GM12874 (cell line): Measurements from ENCODE around the gene PRR15L.

Experiments used
- CTCF ChIP-seq: IDR thresholded peaks from 2 replicates; pipeline ENCODE4 v1.5.1; 2011; ENCODE audit warnings: low read depth, mild to moderate bottlenecking, control low read depth, low read length, moderate library complexity; ENCODE audit not compliant: insufficient read depth

PRR15L gene

DNA sequence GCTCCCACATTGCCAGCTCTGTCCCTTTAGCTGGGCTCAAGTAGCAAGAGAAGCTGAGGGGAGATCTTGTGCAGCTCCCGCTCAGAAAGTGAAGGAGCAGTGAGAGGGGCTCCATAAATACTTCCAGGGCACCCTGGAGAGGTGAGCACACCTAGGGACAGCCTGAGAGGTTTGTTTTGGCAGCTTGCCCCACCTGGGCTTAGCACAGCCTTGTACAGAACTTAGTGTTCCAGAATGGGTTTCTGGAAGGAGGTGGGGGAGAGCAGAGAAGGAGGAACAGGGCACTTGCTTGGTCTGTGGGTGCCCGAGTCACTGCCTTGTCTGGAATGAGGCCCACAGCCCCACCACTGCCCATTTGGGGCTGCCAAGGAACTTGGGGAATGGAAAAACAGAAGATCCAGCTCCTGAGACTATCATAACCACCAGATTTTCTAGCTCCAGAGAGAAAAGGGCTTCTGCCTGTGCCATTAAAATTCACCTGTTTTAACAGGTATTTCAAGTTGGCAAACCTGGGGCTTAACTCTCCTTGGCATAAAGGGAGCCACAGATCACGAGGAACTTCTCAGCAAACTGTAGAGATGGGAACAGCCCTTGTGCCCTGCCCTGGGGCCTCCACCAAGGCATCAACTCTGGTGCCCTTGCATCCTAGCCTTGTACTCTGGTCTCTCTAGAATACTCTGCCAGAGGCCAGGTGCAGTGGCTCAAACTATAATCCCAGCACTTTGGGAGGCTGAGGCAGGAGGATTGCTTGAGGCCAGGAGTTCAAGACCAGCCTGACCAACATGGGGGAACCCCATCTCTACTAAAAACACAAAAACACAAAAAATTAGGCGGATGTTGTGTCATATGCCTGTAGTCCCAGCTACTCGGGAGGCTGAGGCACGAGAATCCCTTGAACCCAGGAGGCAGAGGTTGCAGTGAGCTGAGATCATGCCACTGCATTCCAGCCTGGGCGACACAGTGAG lies 1.9 kb downstream of the PRR15L start:
- no peak for TF ChIP-seq CTCF

- no peak for TF ChIP-seq CTCF
Observed at GRCh38 chr17:47953909-47954308, 3.8 kb downstream of the PRR15L start.

DNA sequence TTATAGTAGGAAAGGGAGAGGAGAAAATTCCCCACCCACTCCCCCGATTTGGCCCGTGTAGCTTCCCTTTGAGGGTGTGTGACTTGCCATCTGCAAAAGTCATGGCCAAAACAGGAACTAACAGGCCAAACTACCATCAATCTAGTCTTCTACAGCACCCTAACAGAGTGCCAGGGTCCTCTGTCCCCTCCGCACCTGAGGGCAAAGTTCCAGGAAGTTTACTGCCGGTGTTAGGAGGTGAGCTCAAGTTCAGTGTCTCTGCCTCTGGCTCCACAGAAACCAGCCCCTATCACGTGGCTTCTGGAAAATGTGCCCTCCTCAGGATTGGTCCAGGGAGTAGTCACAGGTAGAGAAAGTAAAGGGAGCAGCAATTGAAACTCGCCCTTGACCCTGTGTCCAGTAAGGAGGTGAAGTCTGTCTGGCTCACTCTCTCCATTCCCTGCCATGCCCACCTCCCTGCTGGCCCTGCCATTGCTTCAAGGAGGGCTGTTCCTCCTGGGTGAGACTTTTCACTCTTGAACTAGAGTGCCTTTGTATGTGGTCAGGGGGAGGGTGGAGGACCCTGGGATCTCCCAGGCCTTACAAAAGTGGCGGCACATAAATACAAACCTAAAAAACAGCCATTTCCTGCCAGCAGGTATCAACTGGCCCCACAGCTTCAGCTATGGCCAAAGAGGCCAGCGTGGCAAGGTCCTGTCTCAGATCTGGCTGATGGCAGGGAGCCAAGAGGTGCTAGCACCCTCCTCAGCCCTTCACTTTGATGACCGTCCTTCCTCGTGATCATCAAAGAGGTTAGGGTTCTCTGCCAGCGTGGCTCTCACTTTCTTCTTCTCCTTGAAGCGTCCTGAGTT lies 5.3 kb downstream of the PRR15L start:
- no peak for TF ChIP-seq CTCF

- no peak for TF ChIP-seq CTCF
Observed at GRCh38 chr17:47950448-47950847, 7.2 kb downstream of the PRR15L start.

DNA sequence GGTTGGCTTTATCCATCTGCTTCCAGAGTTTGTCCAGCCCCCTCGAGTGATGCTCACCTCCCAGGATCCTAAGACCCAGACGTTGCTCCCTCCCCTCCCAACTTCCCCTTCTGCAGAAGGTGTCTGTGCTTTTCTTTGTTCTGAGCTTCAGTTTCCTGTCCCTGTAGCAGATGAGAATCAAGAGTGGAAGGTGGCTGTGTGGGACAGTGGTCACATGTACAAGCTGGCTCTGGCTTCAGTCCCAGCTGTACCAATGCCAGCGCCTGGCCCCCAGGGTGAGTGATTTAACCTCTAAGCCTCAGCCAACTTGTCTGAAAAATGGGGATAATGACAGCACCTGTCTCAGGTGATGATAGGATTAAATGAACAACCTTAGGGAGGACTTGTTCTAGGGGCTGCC lies 7.7 kb downstream of the PRR15L start:
- TF ChIP-seq CTCF = no peak

- peak; percentile 93 for TF ChIP-seq CTCF
Observed at GRCh38 chr17:47949197-47949759, 8.4 kb downstream of the PRR15L start.

- no peak for TF ChIP-seq CTCF
Observed at GRCh38 chr17:47948706-47949196, 8.9 kb downstream of the PRR15L start.
